PC-3 (cell line): ENCODE measurements around the gene NDUFAF3. TPM values are rescaled to one million over a fixed set of nuclear protein-coding genes. Genes with fewer than 3 reads are reported as not detected.

Experiments
- ATAC-seq: fragments of 200-7000 bp; cut with Tn5 transposase; 2 replicates; pipeline ENCODE4 v1.9.1; 2020; ENCODE audit warnings: mild to moderate bottlenecking, moderate library complexity
- BruUV-seq: library from RNA; stranded (reverse); fragments of 400-500 nt; replicated peaks from 2 replicates; lab custom pipeline; 2021; lab: Mats Ljungman, UMichigan
- CTCF ChIA-PET: fragments of 300-600 bp; sonication (Branson Sonifier 250); formaldehyde crosslinking; loops from one replicate; lab custom pipeline; 2022; ENCODE audit warnings: antibody characterized with exemption; lab: Charles Lee
- POLR2A ChIA-PET: fragments of 300-600 bp; sonication (Branson Sonifier 250); formaldehyde crosslinking; loops from one replicate; lab custom pipeline; 2022; ENCODE audit warnings: antibody characterized with exemption; ENCODE audit not compliant: unreplicated experiment; lab: Charles Lee
- DNase-seq: peaks from one replicate; pipeline ENCODE4 v3.0.0-alpha.2; 2015
- H2AFZ ChIP-seq: fragments of 300-600 bp; sonication (generic); 2 replicates; pipeline ENCODE4 v1.6.0; 2016; ENCODE audit warnings: antibody characterized with exemption, low read length
- H3F3A ChIP-seq: fragments of 300-600 bp; sonication (generic); one replicate; pipeline ENCODE4 v1.6.0; 2017; ENCODE audit warnings: antibody characterized with exemption, low read length, control low read depth, mild to moderate bottlenecking; ENCODE audit not compliant: unreplicated experiment
- H3K27ac ChIP-seq: fragments of 300-600 bp; sonication (generic); 2 replicates; pipeline ENCODE4 v1.5.1; 2016; ENCODE audit warnings: mild to moderate bottlenecking, low read length
- H3K27me3 ChIP-seq: fragments of 300-600 bp; sonication (generic); 2 replicates; pipeline ENCODE4 v1.6.1; 2016; ENCODE audit warnings: low read length, mixed read lengths
- H3K36me3 ChIP-seq: fragments of 300-600 bp; sonication (generic); 2 replicates; pipeline ENCODE4 v1.6.1; 2016; ENCODE audit warnings: low read depth, mixed run types, low read length, mixed read lengths
- H3K4me1 ChIP-seq: fragments of 300-600 bp; sonication (generic); 2 replicates; pipeline ENCODE4 v1.5.1; 2016; ENCODE audit warnings: low read length; ENCODE audit not compliant: insufficient read depth
- H3K4me2 ChIP-seq: fragments of 300-600 bp; sonication (generic); 2 replicates; pipeline ENCODE4 v1.6.0; 2016; ENCODE audit warnings: low read length
- H3K4me3 ChIP-seq: fragments of 300-600 bp; sonication (generic); 2 replicates; pipeline ENCODE4 v1.5.1; 2016; ENCODE audit warnings: mild to moderate bottlenecking, low read length, mixed read lengths
- H3K79me2 ChIP-seq: fragments of 300-600 bp; sonication (generic); 2 replicates; pipeline ENCODE4 v1.6.1; 2017; ENCODE audit warnings: low read length, mixed read lengths
- H3K9ac ChIP-seq: fragments of 300-600 bp; sonication (generic); 2 replicates; pipeline ENCODE4 v1.6.0; 2016; ENCODE audit warnings: mild to moderate bottlenecking, low read length
- H3K9me2 ChIP-seq: fragments of 300-600 bp; sonication (generic); replicated peaks from 2 replicates; pipeline ENCODE4 v1.6.1; 2016; ENCODE audit warnings: mixed run types, low read length, mixed read lengths
- H3K9me3 ChIP-seq: fragments of 300-600 bp; sonication (generic); 2 replicates; pipeline ENCODE4 v1.6.1; 2016; ENCODE audit warnings: low read length, mixed read lengths
- H4K20me1 ChIP-seq: fragments of 300-600 bp; sonication (generic); 2 replicates; pipeline ENCODE4 v1.6.1; 2016; ENCODE audit warnings: low read length, mixed read lengths
- CTCF ChIP-seq: fragments of 300-600 bp; sonication (generic); conservative IDR thresholded peaks from 2 replicates; pipeline ENCODE4 v1.5.1; 2017; ENCODE audit warnings: antibody characterized with exemption, low read depth, mild to moderate bottlenecking, low read length
- EZH2 ChIP-seq: fragments of 300-600 bp; sonication (generic); IDR thresholded peaks from one replicate; pipeline ENCODE4 v1.6.1; 2017; ENCODE audit warnings: antibody characterized with exemption, mild to moderate bottlenecking, low read length; ENCODE audit not compliant: unreplicated experiment
- EZH2phosphoT487 ChIP-seq: fragments of 300-600 bp; sonication (generic); IDR thresholded peaks from 2 replicates; pipeline ENCODE4 v1.6.1; 2018; ENCODE audit warnings: mild to moderate bottlenecking, antibody characterized with exemption, low read length, borderline replicate concordance
- intact Hi-C: fragments of 100-400 bp; cut with micrococcal nuclease; formaldehyde crosslinking; loops from 2 replicates; pipeline ENCODE4 v1.9.0; 2023
- total RNA-seq: library from RNA; depleted of rRNA; stranded (reverse); fragments of >200 nt; gene quantifications from 2 replicates; pipeline ENCODE4 v1.2.3, GENCODE V29; 2014

The NDUFAF3 gene
- total RNA-seq, 1 experiment from 2014 or later, result 211 TPM

- H2AFZ ChIP-seq, result no peak overlapping the region
- H3K36me3 ChIP-seq, result no peaks in the 10 kb centered on the region
- no peak for ATAC-seq
- TF ChIP-seq EZH2phosphoT487, result no peak
- no peak for TF ChIP-seq CTCF
- H3K79me2 ChIP-seq, result peaks cover 48% of the 10 kb centered on the region
- peaks cover 22% of the 10 kb centered on the region for H3K4me1 ChIP-seq
- intact Hi-C loops, result loop anchor here (1.0 kb wide), 1 partner anchor 15 kb away; the partner anchor contains the start of gene WDR6
- no peaks in the 10 kb centered on the region for H3K27me3 ChIP-seq
- H3K4me2 ChIP-seq, result peak overlapping the region; percentile 94
- H3K9ac ChIP-seq, result no peak overlapping the region
- no peaks in the 10 kb centered on the region for H4K20me1 ChIP-seq
- no peaks in the 10 kb centered on the region for H3K9me3 ChIP-seq
- no peak overlapping the region for H3K27ac ChIP-seq
- CTCF ChIA-PET, result interaction anchor here (0.5 to 1.6 kb wide), 2 partner anchors 15 to 25 kb away, joined by 3 to 5 read pairs; partner anchors contain the start of gene WDR6
- no peaks in the 10 kb centered on the region for H3F3A ChIP-seq
- no TSS peak for BruUV-seq
- H3K9me2 ChIP-seq, result no peaks in the 10 kb centered on the region
- H3K4me3 ChIP-seq, result peak overlapping the region; percentile 90
- POLR2A ChIA-PET, result interaction anchor here (1.1 to 1.2 kb wide), 2 partner anchors 15 to 30 kb away, joined by 3 to 5 read pairs; partner anchors contain the start of genes NDUFAF3 and WDR6
- DNase-seq, result no peak
These were observed 29.9 kb upstream of the NDUFAF3 start for GRCh38 chr3:48991851-48992545.

GRCh38 chr3:48993834-48994233 is 28.1 kb upstream of the NDUFAF3 start:
- no peaks in the 10 kb centered on the region for H3F3A ChIP-seq
- H3K9me3 ChIP-seq, result no peaks in the 10 kb centered on the region
- no peak for DNase-seq
- H3K9ac ChIP-seq, result no peak overlapping the region
- no peaks in the 10 kb centered on the region for H3K9me2 ChIP-seq
- no peaks in the 10 kb centered on the region for H3K27me3 ChIP-seq
- no TSS peak for BruUV-seq
- intact Hi-C loops, result no loop called here
- H3K79me2 ChIP-seq, result peaks cover 48% of the 10 kb centered on the region
- ATAC-seq, result no peak
- no peaks in the 10 kb centered on the region for H4K20me1 ChIP-seq
- H2AFZ ChIP-seq, result no peak overlapping the region
- no peak overlapping the region for H3K4me2 ChIP-seq
- H3K36me3 ChIP-seq, result no peaks in the 10 kb centered on the region
- ChIA-PET CTCF (no interaction called here), POLR2A (no interaction called here)
- no peak for TF ChIP-seq EZH2
- no peak for TF ChIP-seq EZH2phosphoT487
- TF ChIP-seq CTCF, result no peak
- no peak overlapping the region for H3K27ac ChIP-seq
- H3K4me3 ChIP-seq, result no peak overlapping the region
- peaks cover 22% of the 10 kb centered on the region for H3K4me1 ChIP-seq

- H3K4me2 ChIP-seq, result no peak overlapping the region
- H3K27ac ChIP-seq, result no peak overlapping the region
- no peaks in the 10 kb centered on the region for H3K9me2 ChIP-seq
- no peaks in the 10 kb centered on the region for H3F3A ChIP-seq
- TF ChIP-seq CTCF, result no peak
- TF ChIP-seq EZH2phosphoT487, result no peak
- TF ChIP-seq EZH2, result no peak
- no peaks in the 10 kb centered on the region for H3K27me3 ChIP-seq
- POLR2A ChIA-PET, result no interaction called here
- H2AFZ ChIP-seq, result no peak overlapping the region
- DNase-seq (no peak), ATAC-seq (no peak)
- H3K9me3 ChIP-seq, result no peaks in the 10 kb centered on the region
- no peak overlapping the region for H3K4me3 ChIP-seq
- peaks cover 6% of the 10 kb centered on the region; the same call in 1 of the 2 replicates for H3K4me1 ChIP-seq
- no peaks in the 10 kb centered on the region for H4K20me1 ChIP-seq
- H3K36me3 ChIP-seq, result no peaks in the 10 kb centered on the region
- no peak overlapping the region for H3K9ac ChIP-seq
- H3K79me2 ChIP-seq, result peaks cover 25% of the 10 kb centered on the region
- CTCF ChIA-PET, result no interaction called here
- no TSS peak for BruUV-seq
- intact Hi-C loops, result no loop called here
These were observed 25.3 kb upstream of the NDUFAF3 start for GRCh38 chr3:48996640-48997039.
